ENCODE data around the gene RASA4B. TPM values are rescaled to one million over a fixed set of nuclear protein-coding genes. Genes with fewer than 3 reads are reported as not detected.
A peak's percentile ranks its signal among the peaks of the same experiment; 100 is the strongest.

The RASA4B gene
- polyA plus RNA-seq, 1 donor (not counting 4 experiments of a cell fraction or from before 2014, with no cell fraction given), result 0.49 TPM

- H3K27ac ChIP-seq (ENCODE audit: control insufficient read depth, insufficient read depth, low read length), result peak overlapping the region; percentile 53
- peak overlapping the region; percentile 88 to 100 (median 100) for H3K4me3 ChIP-seq (ENCODE audit: control insufficient read depth in 2 of 3, extremely low read depth in 1 of 3, insufficient read depth in 2 of 3, low read depth in 1 of 3, low read length in 3 of 3)
- H3K27me3 ChIP-seq (ENCODE audit: control insufficient read depth, extremely low read depth, insufficient read depth, low read length), result no peaks in the 10 kb centered on the region
- FAIRE-seq (no peak), DNase-seq (ENCODE audit: low read depth, low spot score) (no peak)
- peak overlapping the region; percentile 92 for H3K4me2 ChIP-seq (ENCODE audit: control insufficient read depth, extremely low read depth, insufficient read depth, low read depth, low read length)
- peaks cover 16% of the 10 kb centered on the region for H3K79me2 ChIP-seq (ENCODE audit: control insufficient read depth, insufficient read depth, low read length)
- peak overlapping the region; percentile 94 for H2AFZ ChIP-seq (ENCODE audit: control insufficient read depth, low read length)
- peak overlapping the region; percentile 82 for H3K9ac ChIP-seq (ENCODE audit: control insufficient read depth, extremely low read depth, insufficient read depth, low read length)
- H4K20me1 ChIP-seq (ENCODE audit: control insufficient read depth, extremely low read depth, insufficient read depth, low read length), result no peaks in the 10 kb centered on the region
- dilution Hi-C loops (cut with MboI; ENCODE audit: extremely low pct_ligation_motif_present, low sequenced_read_pairs), result no loop called here
- no peaks in the 10 kb centered on the region for H3K9me3 ChIP-seq (ENCODE audit: control insufficient read depth, low read depth, low read length)
- peaks cover 0 to 6% of the 10 kb centered on the region in 2 experiments for H3K36me3 ChIP-seq (ENCODE audit: control insufficient read depth in 2 of 2, extremely low read depth in 1 of 2, insufficient read depth in 2 of 2, low read length in 2 of 2)
- H3K9me1 ChIP-seq (ENCODE audit: control insufficient read depth, extremely low read depth, insufficient read depth, low read length), result no peaks in the 10 kb centered on the region
- peaks cover 14% of the 10 kb centered on the region for H3K4me1 ChIP-seq (ENCODE audit: control insufficient read depth, extremely low read depth, insufficient read depth, low read length)
- TF ChIP-seq CTCF (optimal IDR thresholded peaks at IDR 0.05 in 1 of 3, IDR thresholded peaks at IDR 0.05 in 1 of 3, conservative IDR thresholded peaks at IDR 0.05 in 1 of 3; ENCODE audit: extremely low read depth in 1 of 3, insufficient read depth in 2 of 3, low read length in 3 of 3), result no peak
- no peak for TF ChIP-seq EZH2 (IDR thresholded peaks at IDR 0.05; ENCODE audit: low read length)
These were observed 53.6 kb downstream of the RASA4B start for GRCh38 chr7:102463841-102464576.

GRCh38 chr7:102460467-102460866 is 57.1 kb downstream of the RASA4B start:
- FAIRE-seq, result no peak
- Histone ChIP-seq H3K9ac (ENCODE audit: control insufficient read depth, extremely low read depth, insufficient read depth, low read length) (no peak overlapping the region), H3K4me2 (ENCODE audit: control insufficient read depth, extremely low read depth, insufficient read depth, low read depth, low read length) (no peak overlapping the region), H3K9me1 (ENCODE audit: control insufficient read depth, extremely low read depth, insufficient read depth, low read length) (no peaks in the 10 kb centered on the region), H3K27ac (ENCODE audit: control insufficient read depth, insufficient read depth, low read length) (no peak overlapping the region), H3K27me3 (ENCODE audit: control insufficient read depth, extremely low read depth, insufficient read depth, low read length) (no peaks in the 10 kb centered on the region), H3K79me2 (ENCODE audit: control insufficient read depth, insufficient read depth, low read length) (peaks cover 13% of the 10 kb centered on the region), H3K4me1 (ENCODE audit: control insufficient read depth, extremely low read depth, insufficient read depth, low read length) (peaks cover 6% of the 10 kb centered on the region), H3K36me3 (ENCODE audit: control insufficient read depth in 2 of 2, extremely low read depth in 1 of 2, insufficient read depth in 2 of 2, low read length in 2 of 2) (peaks cover 4 to 12% of the 10 kb centered on the region in 2 experiments), H3K9me3 (ENCODE audit: control insufficient read depth, low read depth, low read length) (no peaks in the 10 kb centered on the region), H4K20me1 (ENCODE audit: control insufficient read depth, extremely low read depth, insufficient read depth, low read length) (no peaks in the 10 kb centered on the region), H2AFZ (ENCODE audit: control insufficient read depth, low read length) (no peak overlapping the region), H3K4me3 (ENCODE audit: control insufficient read depth in 2 of 3, extremely low read depth in 1 of 3, insufficient read depth in 2 of 3, low read depth in 1 of 3, low read length in 3 of 3) (no peak overlapping the region)
- dilution Hi-C loops (cut with MboI; ENCODE audit: extremely low pct_ligation_motif_present, low sequenced_read_pairs), result no loop called here
- no peak for DNase-seq (ENCODE audit: low read depth, low spot score)
- no peak for TF ChIP-seq CTCF (optimal IDR thresholded peaks at IDR 0.05 in 1 of 3, IDR thresholded peaks at IDR 0.05 in 1 of 3, conservative IDR thresholded peaks at IDR 0.05 in 1 of 3; ENCODE audit: extremely low read depth in 1 of 3, insufficient read depth in 2 of 3, low read length in 3 of 3)
